ENCODE data around the gene RARG. TPM values are rescaled to one million over a fixed set of nuclear protein-coding genes. Genes with fewer than 3 reads are reported as not detected.

The RARG gene
- total RNA-seq, 1 donor from 2014 or later: 21.7 TPM

- Mint-ChIP-seq H3K27ac (ENCODE audit: unreplicated experiment) (no peak overlapping the region), H3K4me1 (ENCODE audit: low read depth) (peaks cover 7% of the 10 kb centered on the region), H3K4me3 (ENCODE audit: unreplicated experiment) (no peak overlapping the region)
Measured at GRCh38 chr12:53274445-53274844, 42.4 kb upstream of the RARG start.

GRCh38 chr12:53268630-53269562 is 36.9 kb upstream of the RARG start:
- peak overlapping the region; percentile 86 for H3K27ac Mint-ChIP-seq (ENCODE audit: unreplicated experiment)
- H3K9me3 Mint-ChIP-seq (ENCODE audit: low read depth): no peaks in the 10 kb centered on the region
- no peak for DNase-seq (ENCODE audit: low spot score)
- H3K36me3 Mint-ChIP-seq (ENCODE audit: low read depth): no peaks in the 10 kb centered on the region
- H3K4me3 Mint-ChIP-seq (ENCODE audit: unreplicated experiment): peak overlapping the region; percentile 98
- H3K4me1 Mint-ChIP-seq (ENCODE audit: low read depth): peaks cover 24% of the 10 kb centered on the region
- TF ChIP-seq CTCF (IDR thresholded peaks at IDR 0.05): no peak
- no peaks in the 10 kb centered on the region for H3K27me3 Mint-ChIP-seq (ENCODE audit: low read depth)

More at GRCh38 chr12:53274445-53274844, 42.4 kb upstream of the RARG start:
- Mint-ChIP-seq H3K27me3 (ENCODE audit: low read depth) (no peaks in the 10 kb centered on the region), H3K9me3 (ENCODE audit: low read depth) (no peaks in the 10 kb centered on the region), H3K36me3 (ENCODE audit: low read depth) (no peaks in the 10 kb centered on the region)
- no peak for TF ChIP-seq CTCF (IDR thresholded peaks at IDR 0.05)
- DNase-seq (ENCODE audit: low spot score): no peak

- no peaks in the 10 kb centered on the region for H3K9me3 Mint-ChIP-seq (ENCODE audit: low read depth)
- no peaks in the 10 kb centered on the region for H3K27me3 Mint-ChIP-seq (ENCODE audit: low read depth)
- H3K4me1 Mint-ChIP-seq (ENCODE audit: low read depth): peaks cover 24% of the 10 kb centered on the region
- H3K4me3 Mint-ChIP-seq (ENCODE audit: unreplicated experiment): peak within 1 kb of the TSS; percentile 98
- no peak for DNase-seq (ENCODE audit: low spot score)
- H3K36me3 Mint-ChIP-seq (ENCODE audit: low read depth): no peaks in the 10 kb centered on the region
- TF ChIP-seq CTCF (IDR thresholded peaks at IDR 0.05): peak; percentile 61
- peak within 1 kb of the TSS; percentile 86 for H3K27ac Mint-ChIP-seq (ENCODE audit: unreplicated experiment)
Measured at GRCh38 chr12:53267999-53268629, 36.1 kb upstream of the RARG start, which contains the start of gene ESPL1. ESPL1 (plus strand) TSS chr12:53268299; CDS start chr12:53268767, 468 bp downstream.

- no peak overlapping the region for H3K27ac Mint-ChIP-seq (ENCODE audit: unreplicated experiment)
Measured at GRCh38 chr12:53267306-53267998, 35.4 kb upstream of the RARG start.

More at GRCh38 chr12:53267306-53267998, 35.4 kb upstream of the RARG start:
- Mint-ChIP-seq H3K4me1 (ENCODE audit: low read depth) (peaks cover 24% of the 10 kb centered on the region), H3K9me3 (ENCODE audit: low read depth) (no peaks in the 10 kb centered on the region), H3K4me3 (ENCODE audit: unreplicated experiment) (peak overlapping the region; percentile 98), H3K27me3 (ENCODE audit: low read depth) (no peaks in the 10 kb centered on the region), H3K36me3 (ENCODE audit: low read depth) (no peaks in the 10 kb centered on the region)
- no peak for DNase-seq (ENCODE audit: low spot score)
- no peak for TF ChIP-seq CTCF (IDR thresholded peaks at IDR 0.05)

Data from chondrocyte (in vitro differentiated cells).